HL-60 (cell line): ENCODE results near the gene IRGC.

ENCODE experiments used
- TF ChIP-seq, protein P1 (sequence below): IDR thresholded peaks from one replicate; pipeline ENCODE4 v1.5.1; 2011; ENCODE audit warnings: low read length, control low read depth, inconsistent platforms; ENCODE audit not compliant: insufficient read depth
- TF ChIP-seq, protein P2 (sequence below): IDR thresholded peaks from 2 replicates; pipeline ENCODE4 v1.6.1; 2012; ENCODE audit warnings: low read depth; ENCODE audit not compliant: insufficient replicate concordance

DNA sequence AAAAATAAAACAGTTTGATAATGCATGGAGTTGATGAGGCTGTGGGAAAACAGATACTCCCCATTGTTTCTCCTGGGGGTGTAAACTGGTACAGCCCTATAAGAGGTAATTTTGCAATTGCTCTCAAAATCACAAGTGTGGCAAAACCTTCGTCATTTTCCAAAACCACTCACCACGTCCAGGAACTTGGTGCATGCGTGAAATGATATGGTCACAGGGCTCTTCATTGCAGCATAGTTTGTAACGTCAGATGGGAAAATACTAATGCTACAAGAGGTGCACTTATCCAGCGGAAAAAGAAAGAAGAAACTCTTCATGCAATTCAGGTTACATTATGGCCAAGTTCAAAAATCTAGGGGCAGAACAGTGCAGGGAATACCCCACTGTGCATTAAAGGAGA is 34.1 kb upstream of the IRGC start:
- TF ChIP-seq, protein P1, sequence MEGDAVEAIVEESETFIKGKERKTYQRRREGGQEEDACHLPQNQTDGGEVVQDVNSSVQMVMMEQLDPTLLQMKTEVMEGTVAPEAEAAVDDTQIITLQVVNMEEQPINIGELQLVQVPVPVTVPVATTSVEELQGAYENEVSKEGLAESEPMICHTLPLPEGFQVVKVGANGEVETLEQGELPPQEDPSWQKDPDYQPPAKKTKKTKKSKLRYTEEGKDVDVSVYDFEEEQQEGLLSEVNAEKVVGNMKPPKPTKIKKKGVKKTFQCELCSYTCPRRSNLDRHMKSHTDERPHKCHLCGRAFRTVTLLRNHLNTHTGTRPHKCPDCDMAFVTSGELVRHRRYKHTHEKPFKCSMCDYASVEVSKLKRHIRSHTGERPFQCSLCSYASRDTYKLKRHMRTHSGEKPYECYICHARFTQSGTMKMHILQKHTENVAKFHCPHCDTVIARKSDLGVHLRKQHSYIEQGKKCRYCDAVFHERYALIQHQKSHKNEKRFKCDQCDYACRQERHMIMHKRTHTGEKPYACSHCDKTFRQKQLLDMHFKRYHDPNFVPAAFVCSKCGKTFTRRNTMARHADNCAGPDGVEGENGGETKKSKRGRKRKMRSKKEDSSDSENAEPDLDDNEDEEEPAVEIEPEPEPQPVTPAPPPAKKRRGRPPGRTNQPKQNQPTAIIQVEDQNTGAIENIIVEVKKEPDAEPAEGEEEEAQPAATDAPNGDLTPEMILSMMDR = no peak
- TF ChIP-seq, protein P2, sequence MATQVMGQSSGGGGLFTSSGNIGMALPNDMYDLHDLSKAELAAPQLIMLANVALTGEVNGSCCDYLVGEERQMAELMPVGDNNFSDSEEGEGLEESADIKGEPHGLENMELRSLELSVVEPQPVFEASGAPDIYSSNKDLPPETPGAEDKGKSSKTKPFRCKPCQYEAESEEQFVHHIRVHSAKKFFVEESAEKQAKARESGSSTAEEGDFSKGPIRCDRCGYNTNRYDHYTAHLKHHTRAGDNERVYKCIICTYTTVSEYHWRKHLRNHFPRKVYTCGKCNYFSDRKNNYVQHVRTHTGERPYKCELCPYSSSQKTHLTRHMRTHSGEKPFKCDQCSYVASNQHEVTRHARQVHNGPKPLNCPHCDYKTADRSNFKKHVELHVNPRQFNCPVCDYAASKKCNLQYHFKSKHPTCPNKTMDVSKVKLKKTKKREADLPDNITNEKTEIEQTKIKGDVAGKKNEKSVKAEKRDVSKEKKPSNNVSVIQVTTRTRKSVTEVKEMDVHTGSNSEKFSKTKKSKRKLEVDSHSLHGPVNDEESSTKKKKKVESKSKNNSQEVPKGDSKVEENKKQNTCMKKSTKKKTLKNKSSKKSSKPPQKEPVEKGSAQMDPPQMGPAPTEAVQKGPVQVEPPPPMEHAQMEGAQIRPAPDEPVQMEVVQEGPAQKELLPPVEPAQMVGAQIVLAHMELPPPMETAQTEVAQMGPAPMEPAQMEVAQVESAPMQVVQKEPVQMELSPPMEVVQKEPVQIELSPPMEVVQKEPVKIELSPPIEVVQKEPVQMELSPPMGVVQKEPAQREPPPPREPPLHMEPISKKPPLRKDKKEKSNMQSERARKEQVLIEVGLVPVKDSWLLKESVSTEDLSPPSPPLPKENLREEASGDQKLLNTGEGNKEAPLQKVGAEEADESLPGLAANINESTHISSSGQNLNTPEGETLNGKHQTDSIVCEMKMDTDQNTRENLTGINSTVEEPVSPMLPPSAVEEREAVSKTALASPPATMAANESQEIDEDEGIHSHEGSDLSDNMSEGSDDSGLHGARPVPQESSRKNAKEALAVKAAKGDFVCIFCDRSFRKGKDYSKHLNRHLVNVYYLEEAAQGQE = no peak
